LNCaP clone FGC (cell line): Measurements from ENCODE around the gene DDIT3.

ENCODE experiments used
- DNase-seq: peaks from one replicate; pipeline ENCODE4 v3.0.0-alpha.2; 2011; ENCODE audit warnings: low read depth
- H3K4me3 ChIP-seq: 2 replicates; pipeline ENCODE4 v1.5.1; 2011; ENCODE audit warnings: mild to moderate bottlenecking, low read depth, low read length, control low read depth
- CTCF ChIP-seq: IDR thresholded peaks from 2 replicates; pipeline ENCODE4 v1.5.1; 2012; ENCODE audit warnings: mild to moderate bottlenecking; ENCODE audit not compliant: control insufficient read depth, insufficient read depth; ENCODE audit errors: extremely low read depth

DDIT3 gene

DNA sequence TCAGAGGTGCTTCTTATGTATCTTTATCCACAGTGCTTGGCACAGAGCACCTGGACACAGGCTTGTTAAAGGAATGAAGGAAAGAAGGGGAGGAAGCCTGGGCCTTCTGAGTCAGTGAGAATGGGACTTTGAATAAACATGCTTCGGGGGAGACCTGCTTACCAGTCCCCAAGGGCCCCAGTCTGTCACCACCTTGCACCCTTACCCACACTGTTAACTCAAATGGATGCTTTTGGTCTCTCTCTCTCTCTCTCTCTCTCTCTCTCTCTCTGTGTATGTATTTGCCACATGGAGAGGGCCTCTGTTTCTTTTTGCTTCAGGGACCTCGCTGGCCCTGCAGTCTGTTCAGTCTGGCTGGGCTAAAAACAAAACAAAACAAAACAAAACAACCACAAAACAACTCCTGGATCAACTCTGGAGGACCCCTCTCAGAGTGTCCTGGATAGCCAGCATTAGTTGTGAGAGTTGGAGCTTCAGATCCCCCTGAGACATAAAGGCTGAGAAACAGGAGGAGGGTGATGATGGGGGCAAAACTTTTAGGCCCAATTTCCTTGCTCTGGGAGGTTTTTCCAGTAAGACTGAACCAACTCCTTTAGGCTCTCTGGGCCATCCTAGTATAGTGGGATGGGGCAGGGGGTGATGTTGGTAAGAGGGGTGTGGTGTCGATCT is 31.5 kb upstream of the DDIT3 start:
- DNase-seq, result no peak
- no peak overlapping the region for H3K4me3 ChIP-seq
- TF ChIP-seq CTCF, result no peak

DNA sequence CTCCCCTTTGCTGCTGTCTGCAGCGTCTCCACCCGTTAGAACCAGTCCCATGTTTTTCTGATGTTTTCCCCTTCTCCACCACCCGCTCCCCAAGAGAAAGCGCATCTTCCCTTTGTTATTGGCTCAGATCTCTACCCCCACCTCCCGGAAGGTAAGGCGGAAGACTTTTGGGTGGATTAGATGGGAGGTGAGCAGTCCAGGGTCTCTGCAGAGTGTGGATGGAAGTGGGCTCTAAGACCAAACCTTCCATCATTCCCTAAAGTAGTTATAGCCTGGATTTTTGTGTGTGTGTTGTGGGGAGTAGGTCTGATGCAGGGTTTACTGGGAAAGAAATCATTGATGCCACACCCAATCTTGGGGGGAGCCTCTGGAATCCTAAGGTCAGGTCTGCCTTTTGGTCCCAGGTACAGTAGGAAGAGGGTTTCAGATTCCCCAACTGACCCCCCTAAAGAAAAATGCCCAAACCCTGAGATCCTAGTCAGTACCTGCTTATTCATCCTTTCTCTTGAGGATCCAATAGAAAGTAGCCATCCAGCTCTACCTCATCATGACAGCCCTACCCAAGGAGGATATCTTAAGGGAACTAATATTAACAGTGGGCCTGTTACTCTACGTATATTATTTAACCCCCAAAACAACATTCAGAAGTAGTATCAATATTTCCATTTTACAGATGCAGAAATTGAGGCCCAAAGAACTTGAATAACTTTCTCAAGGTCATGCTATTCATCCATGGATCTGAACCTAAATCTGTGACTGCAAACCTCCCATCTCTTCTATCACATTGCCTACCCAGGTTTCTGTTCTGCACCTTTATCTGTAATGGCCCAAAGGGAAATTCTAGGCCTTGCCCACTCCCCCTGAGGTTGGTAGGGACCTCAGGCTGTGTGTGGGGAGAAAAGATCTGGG is 30.6 kb upstream of the DDIT3 start:
- no peak overlapping the region for H3K4me3 ChIP-seq
- no peak for TF ChIP-seq CTCF

DNA sequence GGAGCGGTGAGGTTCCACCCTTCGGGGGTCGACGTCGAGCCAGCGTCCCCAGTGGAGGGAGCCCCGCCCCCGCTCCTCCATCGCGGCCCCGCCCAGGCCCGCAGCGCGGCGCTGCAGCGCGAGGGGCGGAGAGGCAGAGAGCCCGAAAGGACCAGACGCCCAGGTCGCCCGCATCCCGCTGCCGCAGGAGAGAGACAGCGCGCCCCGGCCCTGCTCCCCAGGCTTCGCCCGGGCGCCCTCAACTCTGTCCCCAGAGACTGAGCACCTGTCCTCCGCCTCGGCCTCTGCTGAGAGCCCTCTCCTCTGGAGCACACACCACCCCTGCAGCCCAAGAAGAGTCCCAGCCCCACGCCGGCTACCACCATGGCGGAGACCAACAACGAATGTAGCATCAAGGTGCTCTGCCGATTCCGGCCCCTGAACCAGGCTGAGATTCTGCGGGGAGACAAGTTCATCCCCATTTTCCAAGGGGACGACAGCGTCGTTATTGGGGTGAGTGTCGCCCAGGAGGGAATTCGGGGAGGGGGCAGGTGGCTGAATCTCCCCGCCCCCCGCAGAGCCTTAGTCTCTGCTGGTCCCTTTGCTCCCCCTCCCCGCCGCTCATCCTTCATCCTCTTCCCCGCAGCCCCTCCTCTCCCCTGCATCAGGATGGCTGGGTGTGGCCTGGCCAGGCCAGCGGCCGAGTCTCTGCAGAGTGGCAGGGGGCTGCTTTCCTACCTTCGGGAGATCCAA is 29.8 kb upstream of the DDIT3 start, which contains the start of gene KIF5A:
TSS of gene KIF5A (plus strand) at position 136 of the 732 bp plus-strand sequence. CDS start at position 364, 228 bp downstream.
- DNase-seq, result no peak
- H3K4me3 ChIP-seq, result no peak within 1 kb of the TSS
- no peak for TF ChIP-seq CTCF

More for the DNA sequence above, 30.6 kb upstream of the DDIT3 start:
- no peak for DNase-seq

DNA sequence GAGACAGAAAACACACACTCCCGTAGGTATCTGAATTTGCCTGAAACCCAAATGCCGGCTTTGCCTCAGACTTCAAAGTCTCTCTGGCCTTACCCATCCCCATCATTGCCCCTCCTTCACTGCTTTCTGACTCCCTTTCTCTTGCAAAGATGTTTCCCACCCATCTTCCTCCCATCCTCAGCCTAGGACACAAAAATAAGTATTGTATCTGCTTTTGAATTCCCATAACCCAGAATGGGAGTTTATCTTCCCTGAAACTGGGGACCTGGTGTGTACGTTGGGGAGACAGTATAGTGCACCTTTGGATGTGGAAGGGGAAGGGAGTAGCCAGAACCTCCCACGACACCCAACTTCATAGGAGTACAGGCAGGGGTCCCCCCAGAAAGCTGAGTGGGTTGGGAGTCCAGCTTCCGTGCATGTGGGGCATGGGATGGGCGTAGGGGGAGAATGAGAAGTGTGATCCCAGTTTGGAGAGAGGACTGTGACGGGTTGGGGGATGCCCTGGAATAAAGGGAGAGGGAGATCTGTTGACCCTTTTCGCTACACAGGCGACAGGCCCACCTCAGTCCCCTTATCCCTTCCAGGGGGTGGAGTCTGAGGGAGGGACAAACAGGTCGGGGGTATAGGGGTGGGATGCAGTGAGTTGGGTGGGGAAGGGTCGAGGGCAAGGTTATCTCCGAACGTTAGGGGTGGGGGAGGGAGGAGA is 29.0 kb upstream of the DDIT3 start:
- no peak for DNase-seq
- TF ChIP-seq CTCF, result no peak
- H3K4me3 ChIP-seq, result no peak overlapping the region

GRCh38 chr12:57548488-57548887 is 28.2 kb upstream of the DDIT3 start:
- H3K4me3 ChIP-seq, result no peak overlapping the region
- no peak for DNase-seq
- TF ChIP-seq CTCF, result no peak

DNA sequence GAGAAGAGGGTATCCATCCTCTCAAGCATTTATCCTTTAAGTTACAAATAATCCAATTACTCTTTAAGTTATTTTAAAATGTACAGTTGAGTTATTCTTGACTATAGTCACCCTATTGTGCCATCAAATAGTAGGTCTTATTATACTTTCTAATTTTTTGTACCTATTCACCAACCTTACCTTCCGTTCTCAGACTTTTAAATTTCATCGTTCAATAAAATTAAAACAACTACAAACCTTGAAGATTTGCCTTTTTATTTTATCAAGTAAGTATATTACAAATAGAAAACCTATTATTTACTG is 27.6 kb upstream of the DDIT3 start:
- no peak for TF ChIP-seq CTCF
- no peak for DNase-seq
- H3K4me3 ChIP-seq, result no peak overlapping the region
